Prostate gland (tissue), 2 donors: Measurements from ENCODE around the gene PTPN1. TPM values are rescaled to one million over a fixed set of nuclear protein-coding genes. Genes with fewer than 3 reads are reported as not detected.

Experiments
- DNase-seq: peaks from one replicate; pipeline ENCODE4 v3.0.0-alpha.2; 2019; ENCODE audit warnings: low spot score
- H3K27ac ChIP-seq, 2 donors: fragments of 200-600 bp; sonication (generic); 2 replicates each; pipeline ENCODE4 v1.5.1; 2017 to 2019
- H3K27me3 ChIP-seq: fragments of 200-600 bp; sonication (generic); replicated peaks from 2 replicates; pipeline ENCODE4 v1.5.1; 2019; ENCODE audit not compliant: insufficient read depth
- H3K36me3 ChIP-seq, 2 donors: fragments of 200-600 bp; sonication (generic); 1 replicate in 1 of 2; 2 replicates in 1 of 2; pipeline versions ENCODE4 v1.5.1 to v1.8.1; 2017 to 2019
- H3K4me1 ChIP-seq: fragments of 200-600 bp; sonication (generic); replicated peaks from 2 replicates; pipeline ENCODE4 v1.5.1; 2019
- H3K4me3 ChIP-seq, 2 donors: fragments of 200-600 bp; sonication (generic); 2 replicates each; pipeline ENCODE4 v1.5.1; 2017 to 2019
- H3K9me3 ChIP-seq: fragments of 200-600 bp; sonication (generic); 2 replicates; pipeline ENCODE4 v1.5.1; 2017
- POLR2A ChIP-seq: fragments of 450-650 bp; IDR thresholded peaks from one replicate; pipeline ENCODE4 v1.6.1; 2016; ENCODE audit warnings: antibody characterized with exemption, mild to moderate bottlenecking
- POLR2AphosphoS5 ChIP-seq: sonication (generic); formaldehyde crosslinking; IDR thresholded peaks from one replicate; pipeline ENCODE4 v1.6.1; 2017; ENCODE audit warnings: antibody characterized with exemption
- WGBS: methylation state at CpG from one replicate; pipeline ENCODE4 v1.1.5; 2018; 5-methylcytosine and 5-hydroxymethylcytosine counted together
- intact Hi-C: fragments of 100-400 bp; cut with DNase I; formaldehyde crosslinking; loops from one replicate; pipeline ENCODE4 v1.14.2; 2022
- total RNA-seq, 2 donors: library from RNA; depleted of rRNA; stranded (reverse); fragments of >200 nt; gene quantifications; one replicate each; pipeline ENCODE4 v1.1.0, GENCODE V29; 2016
- TF ChIP-seq, protein P1 (sequence below), 4 experiments: fragments of 200-600 bp in 2 of 4; fragments of 450-650 bp in 2 of 4; sonication (generic) in 2 of 4; IDR thresholded peaks; 1 replicate in 3 of 4; 2 replicates in 1 of 4; pipeline ENCODE4 v1.5.1; 2016 to 2019; ENCODE audit warnings: antibody characterized with exemption in 4 of 4, mild to moderate bottlenecking in 2 of 4, moderate library complexity in 2 of 4

Gene PTPN1
- total RNA-seq, 2 donors from 2014 or later: 28.5 to 46.6 TPM

DNA sequence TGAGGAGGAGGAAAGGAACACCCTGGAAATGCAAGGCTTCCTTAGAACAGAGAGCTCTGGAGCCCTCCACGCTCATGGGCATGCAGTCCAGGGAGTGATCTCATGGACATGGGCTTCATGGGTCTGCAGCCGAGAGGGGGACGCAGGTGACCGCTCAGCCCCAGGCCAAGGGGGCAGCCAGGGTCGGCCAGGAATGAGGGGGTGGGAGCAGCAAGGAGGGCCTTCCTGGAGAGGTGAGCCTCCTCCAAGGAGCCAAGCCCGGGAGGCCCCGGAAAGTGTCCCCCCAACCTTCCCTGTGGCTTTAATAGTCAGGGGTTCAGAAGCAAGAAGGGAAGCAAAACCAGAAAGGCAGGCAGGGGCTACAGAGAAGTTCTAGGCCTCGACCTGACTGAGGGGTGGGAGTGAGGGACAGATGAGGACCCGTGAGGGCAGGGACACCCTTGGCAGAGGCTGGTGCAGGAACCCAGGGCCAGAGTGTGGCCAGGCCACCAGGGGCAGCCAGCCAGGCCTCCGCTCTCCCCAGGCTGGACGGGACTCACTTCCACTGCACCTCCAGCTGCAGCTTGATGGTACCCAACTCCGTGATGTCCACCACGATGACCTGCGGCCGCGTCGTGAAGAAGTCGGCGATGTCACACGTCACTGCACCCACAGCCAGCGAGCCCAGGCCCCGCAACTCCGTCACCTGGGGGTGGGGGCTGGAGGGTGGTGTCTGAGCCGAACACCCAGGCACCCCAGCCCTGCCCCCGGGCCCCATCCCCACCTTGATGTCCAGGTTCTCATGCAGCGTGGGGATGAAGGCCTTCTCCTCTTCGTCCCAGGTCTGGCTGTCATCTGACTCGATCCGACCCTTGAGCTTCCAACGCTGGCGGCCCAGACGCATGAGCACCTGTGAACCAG is 97.9 kb downstream of the PTPN1 start:
- DNase-seq: no peak
- intact Hi-C loops: no loop called here
- H3K36me3 ChIP-seq: no peaks in the 10 kb centered on the region
- H3K27me3 ChIP-seq: no peaks in the 10 kb centered on the region
- 89% methylated on average over 32 of the region's 32 CpGs for WGBS
- no peaks in the 10 kb centered on the region for H3K9me3 ChIP-seq
- TF ChIP-seq POLR2A (no peak), POLR2AphosphoS5 (no peak)
- TF ChIP-seq, protein P1, sequence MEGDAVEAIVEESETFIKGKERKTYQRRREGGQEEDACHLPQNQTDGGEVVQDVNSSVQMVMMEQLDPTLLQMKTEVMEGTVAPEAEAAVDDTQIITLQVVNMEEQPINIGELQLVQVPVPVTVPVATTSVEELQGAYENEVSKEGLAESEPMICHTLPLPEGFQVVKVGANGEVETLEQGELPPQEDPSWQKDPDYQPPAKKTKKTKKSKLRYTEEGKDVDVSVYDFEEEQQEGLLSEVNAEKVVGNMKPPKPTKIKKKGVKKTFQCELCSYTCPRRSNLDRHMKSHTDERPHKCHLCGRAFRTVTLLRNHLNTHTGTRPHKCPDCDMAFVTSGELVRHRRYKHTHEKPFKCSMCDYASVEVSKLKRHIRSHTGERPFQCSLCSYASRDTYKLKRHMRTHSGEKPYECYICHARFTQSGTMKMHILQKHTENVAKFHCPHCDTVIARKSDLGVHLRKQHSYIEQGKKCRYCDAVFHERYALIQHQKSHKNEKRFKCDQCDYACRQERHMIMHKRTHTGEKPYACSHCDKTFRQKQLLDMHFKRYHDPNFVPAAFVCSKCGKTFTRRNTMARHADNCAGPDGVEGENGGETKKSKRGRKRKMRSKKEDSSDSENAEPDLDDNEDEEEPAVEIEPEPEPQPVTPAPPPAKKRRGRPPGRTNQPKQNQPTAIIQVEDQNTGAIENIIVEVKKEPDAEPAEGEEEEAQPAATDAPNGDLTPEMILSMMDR (IDR thresholded peaks at IDR 0.05): no peak
- H3K27ac ChIP-seq: no peak overlapping the region
- H3K4me3 ChIP-seq: no peak overlapping the region
- H3K4me1 ChIP-seq: no peaks in the 10 kb centered on the region

DNA sequence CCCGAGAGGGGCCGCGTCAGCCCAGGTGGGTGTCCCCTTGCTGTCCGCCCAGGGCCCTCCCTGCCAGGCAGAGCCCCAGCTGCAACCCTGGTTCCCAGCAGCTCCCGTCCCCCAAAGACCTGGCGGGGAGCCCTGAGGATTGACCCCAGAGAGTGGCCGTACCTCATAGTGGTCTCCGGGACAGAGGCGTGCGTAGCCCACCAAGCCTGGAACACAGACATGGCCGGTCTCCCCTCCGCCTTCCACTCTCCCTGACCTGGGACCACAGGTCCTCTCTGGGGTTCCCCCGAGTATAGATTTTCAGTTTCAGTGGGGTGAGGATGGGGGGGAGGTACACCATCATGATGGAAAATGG is 98.5 kb downstream of the PTPN1 start:
- WGBS: 97% methylated on average over 13 of the region's 13 CpGs
- Histone ChIP-seq H3K27ac (no peak overlapping the region), H3K4me1 (no peaks in the 10 kb centered on the region), H3K4me3 (no peak overlapping the region), H3K36me3 (no peaks in the 10 kb centered on the region), H3K27me3 (no peaks in the 10 kb centered on the region), H3K9me3 (no peaks in the 10 kb centered on the region)
- TF ChIP-seq POLR2A: no peak
- TF ChIP-seq POLR2AphosphoS5: no peak
- TF ChIP-seq, protein P1 (IDR thresholded peaks at IDR 0.05): no peak
- intact Hi-C loops: no loop called here
- no peak for DNase-seq

DNA sequence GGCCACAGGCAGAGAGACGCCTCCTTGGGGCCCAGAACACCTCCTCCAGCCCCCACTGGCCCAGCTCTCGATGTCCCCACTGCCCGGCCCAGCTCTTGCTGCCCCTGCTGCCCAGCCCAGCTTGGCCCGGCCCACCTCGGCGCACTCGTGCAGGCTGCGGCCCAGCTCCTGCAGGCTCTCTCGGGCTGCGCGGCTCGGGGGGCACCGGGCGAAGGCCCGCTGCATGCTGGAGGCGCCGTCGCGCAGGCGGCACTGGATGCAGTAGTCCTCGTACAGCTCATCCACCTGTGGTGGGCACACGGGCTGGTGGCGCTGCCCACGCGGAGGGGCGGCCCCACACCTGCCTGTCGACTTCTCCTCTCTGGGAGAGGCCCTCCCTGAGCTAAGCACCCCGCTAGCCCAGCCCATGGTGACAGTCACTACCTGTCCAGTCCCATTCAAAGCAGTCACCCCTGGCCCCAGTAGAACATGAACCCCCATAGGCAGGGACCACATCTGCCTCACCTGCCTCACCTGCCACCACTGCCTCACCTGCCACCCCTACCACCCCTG is 99.3 kb downstream of the PTPN1 start:
- no peaks in the 10 kb centered on the region for H3K27me3 ChIP-seq
- no peaks in the 10 kb centered on the region for H3K9me3 ChIP-seq
- TF ChIP-seq POLR2AphosphoS5 (no peak), POLR2A (no peak)
- TF ChIP-seq, protein P1 (IDR thresholded peaks at IDR 0.05): no peak
- H3K4me3 ChIP-seq: no peak overlapping the region
- H3K4me1 ChIP-seq: no peaks in the 10 kb centered on the region
- no peak for DNase-seq
- WGBS: 91% methylated on average over 10 of the region's 28 CpGs
- intact Hi-C loops: no loop called here
- H3K36me3 ChIP-seq: no peaks in the 10 kb centered on the region
- H3K27ac ChIP-seq: no peak overlapping the region

DNA sequence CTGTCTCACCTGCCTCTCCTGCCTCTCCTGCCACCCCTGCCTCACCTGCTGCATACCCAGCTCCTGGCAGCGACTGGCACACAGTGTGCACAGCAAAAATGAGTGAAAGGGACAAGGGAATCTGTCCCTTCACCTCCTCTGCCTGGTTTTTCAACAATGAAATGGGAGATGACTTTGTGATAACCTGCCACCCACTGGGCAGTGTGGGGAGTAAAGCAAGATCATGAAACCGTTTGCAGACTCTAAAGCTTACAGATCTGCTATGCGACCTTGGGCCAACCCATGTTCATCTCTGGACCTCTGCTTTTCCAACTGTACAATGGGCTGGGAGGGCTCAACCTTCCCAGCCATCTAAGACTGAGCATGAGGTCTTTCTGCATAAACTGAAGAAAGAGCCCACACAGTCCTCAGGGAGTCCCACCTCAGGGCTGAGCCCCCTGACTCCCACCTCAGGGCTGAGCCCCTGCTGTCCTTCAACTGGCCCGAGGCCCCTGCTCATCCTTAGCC is 100.1 kb downstream of the PTPN1 start:
- 78% methylated on average over 4 of the region's 4 CpGs for WGBS
- DNase-seq: no peak
- no peaks in the 10 kb centered on the region for H3K27me3 ChIP-seq
- intact Hi-C loops: no loop called here
- no peaks in the 10 kb centered on the region for H3K9me3 ChIP-seq
- H3K36me3 ChIP-seq: no peaks in the 10 kb centered on the region
- no peak overlapping the region for H3K4me3 ChIP-seq
- no peaks in the 10 kb centered on the region for H3K4me1 ChIP-seq
- no peak overlapping the region for H3K27ac ChIP-seq
- TF ChIP-seq POLR2AphosphoS5 (no peak), POLR2A (no peak)
- TF ChIP-seq, protein P1 (IDR thresholded peaks at IDR 0.05): no peak
